HepG2 (cell line): ENCODE results near the gene ZNF616. TPM values are rescaled to one million over a fixed set of nuclear protein-coding genes. Genes with fewer than 3 reads are reported as not detected.
A peak's percentile ranks its signal among the peaks of the same experiment; 100 is the strongest.

Experiments used
- FOSL1 ChIP-seq: sonication (generic); formaldehyde crosslinking; IDR thresholded peaks from 2 replicates; pipeline ENCODE4 v1.9.0; 2021; ENCODE audit warnings: missing genetic modification reagents, borderline replicate concordance
- JUND ChIP-seq: sonication (generic); formaldehyde crosslinking; IDR thresholded peaks from 2 replicates; pipeline ENCODE4 v1.8.0; 2022; ENCODE audit warnings: mild to moderate bottlenecking, missing genetic modification reagents
- MTF2 ChIP-seq: sonication (generic); formaldehyde crosslinking; IDR thresholded peaks from 2 replicates; pipeline ENCODE4 v1.5.0; 2020; ENCODE audit warnings: missing genetic modification reagents, borderline replicate concordance
- NBN ChIP-seq: fragments of 450-650 bp; conservative IDR thresholded peaks from 2 replicates; pipeline ENCODE4 v1.6.1; 2017
- NFKB2 ChIP-seq: sonication (generic); formaldehyde crosslinking; IDR thresholded peaks from 2 replicates; pipeline ENCODE4 v1.4.0; 2020; ENCODE audit warnings: missing genetic modification reagents, borderline replicate concordance
- NPAS2 ChIP-seq: sonication (generic); formaldehyde crosslinking; IDR thresholded peaks from 2 replicates; pipeline ENCODE4 v1.8.0; 2022; ENCODE audit warnings: mild to moderate bottlenecking, missing genetic modification reagents, borderline replicate concordance
- SAFB2 ChIP-seq: sonication (generic); formaldehyde crosslinking; IDR thresholded peaks from 2 replicates; pipeline ENCODE4 v1.5.1; 2020; ENCODE audit warnings: missing genetic modification reagents, low read depth, mild to moderate bottlenecking, borderline replicate concordance
- SALL2 ChIP-seq: sonication (generic); formaldehyde crosslinking; IDR thresholded peaks from 2 replicates; pipeline ENCODE4 v1.8.1; 2023; ENCODE audit warnings: mild to moderate bottlenecking, missing genetic modification reagents, inconsistent platforms
- SNAI1 ChIP-seq: sonication (generic); formaldehyde crosslinking; IDR thresholded peaks from 2 replicates; pipeline ENCODE4 v1.5.0; 2020; ENCODE audit warnings: mild to moderate bottlenecking, missing genetic modification reagents, borderline replicate concordance
- TGIF2 ChIP-seq: IDR thresholded peaks from 2 replicates; pipeline ENCODE4 v1.6.1; 2016; ENCODE audit warnings: control low read depth, missing compliant biosample characterization
- ZNF296 ChIP-seq: sonication (generic); formaldehyde crosslinking; conservative IDR thresholded peaks from 2 replicates; pipeline ENCODE4 v1.5.0; 2020; ENCODE audit warnings: mild to moderate bottlenecking, missing genetic modification reagents
- polyA plus RNA-seq, 8 experiments: library from polyadenylated mRNA; depleted of rRNA in 3 of 8; stranded (reverse) in 7 of 8; unstranded in 1 of 8; fragments of >200 nt; fragmentation: Illumina TruSeq in 4 of 8; extraction: Trizol in 4 of 8; gene quantifications; 2 replicates each; pipeline versions ENCODE4 v1.2.1 to v1.2.3, GENCODE V29; 2011 to 2016; ENCODE audit warnings: low read depth in 4 of 8, missing spikeins in 1 of 8, mixed read lengths in 1 of 8; ENCODE audit not compliant: insufficient read depth in 1 of 8
- total RNA-seq, 5 experiments: library from RNA; depleted of rRNA; stranded (reverse); fragments of >200 nt; fragmentation: Illumina TruSeq; extraction: Trizol; gene quantifications; 2 replicates each; pipeline ENCODE4 v1.2.3, GENCODE V29; 2016; ENCODE audit warnings: low read depth in 1 of 5
- TF ChIP-seq, protein P1 (sequence below): sonication (generic); formaldehyde crosslinking; IDR thresholded peaks from 2 replicates; pipeline ENCODE4 v1.5.1; 2020; ENCODE audit warnings: mild to moderate bottlenecking, missing genetic modification reagents, borderline replicate concordance
- TF ChIP-seq, protein P2 (sequence below): IDR thresholded peaks from 2 replicates; pipeline ENCODE4 v1.6.1; 2016
- TF ChIP-seq, protein P3 (sequence below): sonication (generic); formaldehyde crosslinking; IDR thresholded peaks from 2 replicates; pipeline ENCODE4 v1.5.1; 2020; ENCODE audit warnings: missing genetic modification reagents, mild to moderate bottlenecking, borderline replicate concordance
- TF ChIP-seq, protein P4 (sequence below): sonication (generic); formaldehyde crosslinking; IDR thresholded peaks from 2 replicates; pipeline ENCODE4 v1.4.0; 2020; ENCODE audit warnings: mild to moderate bottlenecking, missing genetic modification reagents
- TF ChIP-seq, protein P5 (sequence below): sonication (generic); formaldehyde crosslinking; IDR thresholded peaks from 2 replicates; pipeline ENCODE4 v1.9.0; 2021; ENCODE audit warnings: missing genetic modification reagents, borderline replicate concordance
- TF ChIP-seq, protein P6 (sequence below): IDR thresholded peaks from 2 replicates; pipeline ENCODE4 v1.6.1; 2016; ENCODE audit warnings: low read depth

Gene ZNF616
- total and polyA plus RNA-seq, 2 of the 13 experiments (the other 11 are each of a cell fraction or from before 2014, with no cell fraction given) = 2.2 to 10.4 TPM

DNA sequence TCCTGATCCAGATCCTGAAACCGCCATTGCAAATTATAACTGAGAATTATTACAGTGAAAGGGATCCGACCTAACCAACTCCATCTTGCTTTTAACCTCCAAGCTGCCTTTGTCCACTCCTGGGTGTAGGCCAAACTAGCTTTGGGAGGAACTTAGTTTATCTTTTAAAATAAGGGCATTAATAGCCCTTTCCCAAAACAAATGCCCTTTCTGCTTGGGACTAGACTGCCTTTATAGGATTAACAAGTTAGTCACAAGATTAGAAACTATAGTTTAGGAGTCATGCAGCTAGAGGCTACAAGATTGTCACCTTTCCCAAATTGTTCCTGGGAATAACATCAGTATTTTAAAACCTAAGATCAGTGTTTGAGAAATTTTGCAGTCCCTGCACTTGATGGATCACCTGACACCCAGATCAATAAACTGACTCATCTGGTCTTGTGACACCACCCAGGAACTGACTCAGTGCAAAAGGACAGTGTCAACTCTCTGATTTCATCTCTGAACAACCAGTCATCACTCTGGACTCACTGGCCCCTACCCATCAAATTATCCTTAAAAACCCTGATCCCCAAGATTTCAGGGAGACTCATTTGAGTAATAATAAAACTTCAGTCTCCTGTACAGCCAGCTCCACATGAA lies 40.1 kb downstream of the ZNF616 start (continued):
- TF ChIP-seq, protein P1, sequence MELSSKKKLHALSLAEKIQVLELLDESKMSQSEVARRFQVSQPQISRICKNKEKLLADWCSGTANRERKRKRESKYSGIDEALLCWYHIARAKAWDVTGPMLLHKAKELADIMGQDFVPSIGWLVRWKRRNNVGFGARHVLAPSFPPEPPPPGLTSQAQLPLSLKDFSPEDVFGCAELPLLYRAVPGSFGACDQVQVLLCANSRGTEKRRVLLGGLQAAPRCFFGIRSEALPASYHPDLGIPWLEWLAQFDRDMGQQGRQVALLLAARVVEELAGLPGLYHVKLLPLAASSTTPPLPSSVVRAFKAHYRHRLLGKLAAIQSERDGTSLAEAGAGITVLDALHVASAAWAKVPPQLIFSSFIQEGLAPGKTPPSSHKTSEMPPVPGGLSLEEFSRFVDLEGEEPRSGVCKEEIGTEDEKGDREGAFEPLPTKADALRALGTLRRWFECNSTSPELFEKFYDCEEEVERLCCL = no peak
- TF ChIP-seq, protein P2, sequence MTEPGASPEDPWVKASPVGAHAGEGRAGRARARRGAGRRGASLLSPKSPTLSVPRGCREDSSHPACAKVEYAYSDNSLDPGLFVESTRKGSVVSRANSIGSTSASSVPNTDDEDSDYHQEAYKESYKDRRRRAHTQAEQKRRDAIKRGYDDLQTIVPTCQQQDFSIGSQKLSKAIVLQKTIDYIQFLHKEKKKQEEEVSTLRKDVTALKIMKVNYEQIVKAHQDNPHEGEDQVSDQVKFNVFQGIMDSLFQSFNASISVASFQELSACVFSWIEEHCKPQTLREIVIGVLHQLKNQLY (CRISPR knock-in tag) = no peak
- peak; percentile 87 for TF ChIP-seq JUND
- TF ChIP-seq ZNF296 = no peak
- TF ChIP-seq SAFB2 (CRISPR knock-in tag) = no peak
- TF ChIP-seq, protein P3, sequence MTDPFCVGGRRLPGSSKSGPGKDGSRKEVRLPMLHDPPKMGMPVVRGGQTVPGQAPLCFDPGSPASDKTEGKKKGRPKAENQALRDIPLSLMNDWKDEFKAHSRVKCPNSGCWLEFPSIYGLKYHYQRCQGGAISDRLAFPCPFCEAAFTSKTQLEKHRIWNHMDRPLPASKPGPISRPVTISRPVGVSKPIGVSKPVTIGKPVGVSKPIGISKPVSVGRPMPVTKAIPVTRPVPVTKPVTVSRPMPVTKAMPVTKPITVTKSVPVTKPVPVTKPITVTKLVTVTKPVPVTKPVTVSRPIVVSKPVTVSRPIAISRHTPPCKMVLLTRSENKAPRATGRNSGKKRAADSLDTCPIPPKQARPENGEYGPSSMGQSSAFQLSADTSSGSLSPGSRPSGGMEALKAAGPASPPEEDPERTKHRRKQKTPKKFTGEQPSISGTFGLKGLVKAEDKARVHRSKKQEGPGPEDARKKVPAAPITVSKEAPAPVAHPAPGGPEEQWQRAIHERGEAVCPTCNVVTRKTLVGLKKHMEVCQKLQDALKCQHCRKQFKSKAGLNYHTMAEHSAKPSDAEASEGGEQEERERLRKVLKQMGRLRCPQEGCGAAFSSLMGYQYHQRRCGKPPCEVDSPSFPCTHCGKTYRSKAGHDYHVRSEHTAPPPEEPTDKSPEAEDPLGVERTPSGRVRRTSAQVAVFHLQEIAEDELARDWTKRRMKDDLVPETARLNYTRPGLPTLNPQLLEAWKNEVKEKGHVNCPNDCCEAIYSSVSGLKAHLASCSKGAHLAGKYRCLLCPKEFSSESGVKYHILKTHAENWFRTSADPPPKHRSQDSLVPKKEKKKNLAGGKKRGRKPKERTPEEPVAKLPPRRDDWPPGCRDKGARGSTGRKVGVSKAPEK (CRISPR knock-in tag) = no peak
- peak; percentile 95 for TF ChIP-seq FOSL1
- no peak for TF ChIP-seq MTF2 (CRISPR knock-in tag)
- TF ChIP-seq, protein P4, sequence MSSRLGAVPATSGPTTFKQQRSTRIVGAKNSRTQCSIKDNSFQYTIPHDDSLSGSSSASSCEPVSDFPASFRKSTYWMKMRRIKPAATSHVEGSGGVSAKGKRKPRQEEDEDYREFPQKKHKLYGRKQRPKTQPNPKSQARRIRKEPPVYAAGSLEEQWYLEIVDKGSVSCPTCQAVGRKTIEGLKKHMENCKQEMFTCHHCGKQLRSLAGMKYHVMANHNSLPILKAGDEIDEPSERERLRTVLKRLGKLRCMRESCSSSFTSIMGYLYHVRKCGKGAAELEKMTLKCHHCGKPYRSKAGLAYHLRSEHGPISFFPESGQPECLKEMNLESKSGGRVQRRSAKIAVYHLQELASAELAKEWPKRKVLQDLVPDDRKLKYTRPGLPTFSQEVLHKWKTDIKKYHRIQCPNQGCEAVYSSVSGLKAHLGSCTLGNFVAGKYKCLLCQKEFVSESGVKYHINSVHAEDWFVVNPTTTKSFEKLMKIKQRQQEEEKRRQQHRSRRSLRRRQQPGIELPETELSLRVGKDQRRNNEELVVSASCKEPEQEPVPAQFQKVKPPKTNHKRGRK (CRISPR knock-in tag) = no peak
- no peak for TF ChIP-seq NBN
- TF ChIP-seq, protein P5, sequence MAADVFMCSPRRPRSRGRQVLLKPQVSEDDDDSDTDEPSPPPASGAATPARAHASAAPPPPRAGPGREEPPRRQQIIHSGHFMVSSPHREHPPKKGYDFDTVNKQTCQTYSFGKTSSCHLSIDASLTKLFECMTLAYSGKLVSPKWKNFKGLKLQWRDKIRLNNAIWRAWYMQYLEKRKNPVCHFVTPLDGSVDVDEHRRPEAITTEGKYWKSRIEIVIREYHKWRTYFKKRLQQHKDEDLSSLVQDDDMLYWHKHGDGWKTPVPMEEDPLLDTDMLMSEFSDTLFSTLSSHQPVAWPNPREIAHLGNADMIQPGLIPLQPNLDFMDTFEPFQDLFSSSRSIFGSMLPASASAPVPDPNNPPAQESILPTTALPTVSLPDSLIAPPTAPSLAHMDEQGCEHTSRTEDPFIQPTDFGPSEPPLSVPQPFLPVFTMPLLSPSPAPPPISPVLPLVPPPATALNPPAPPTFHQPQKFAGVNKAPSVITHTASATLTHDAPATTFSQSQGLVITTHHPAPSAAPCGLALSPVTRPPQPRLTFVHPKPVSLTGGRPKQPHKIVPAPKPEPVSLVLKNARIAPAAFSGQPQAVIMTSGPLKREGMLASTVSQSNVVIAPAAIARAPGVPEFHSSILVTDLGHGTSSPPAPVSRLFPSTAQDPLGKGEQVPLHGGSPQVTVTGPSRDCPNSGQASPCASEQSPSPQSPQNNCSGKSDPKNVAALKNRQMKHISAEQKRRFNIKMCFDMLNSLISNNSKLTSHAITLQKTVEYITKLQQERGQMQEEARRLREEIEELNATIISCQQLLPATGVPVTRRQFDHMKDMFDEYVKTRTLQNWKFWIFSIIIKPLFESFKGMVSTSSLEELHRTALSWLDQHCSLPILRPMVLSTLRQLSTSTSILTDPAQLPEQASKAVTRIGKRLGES = no peak
- TF ChIP-seq NPAS2 (CRISPR knock-in tag) = no peak
- no peak for TF ChIP-seq SALL2 (CRISPR knock-in tag)
- no peak for TF ChIP-seq SNAI1 (CRISPR knock-in tag)
- TF ChIP-seq NFKB2 (CRISPR knock-in tag) = no peak
- TF ChIP-seq, protein P6, sequence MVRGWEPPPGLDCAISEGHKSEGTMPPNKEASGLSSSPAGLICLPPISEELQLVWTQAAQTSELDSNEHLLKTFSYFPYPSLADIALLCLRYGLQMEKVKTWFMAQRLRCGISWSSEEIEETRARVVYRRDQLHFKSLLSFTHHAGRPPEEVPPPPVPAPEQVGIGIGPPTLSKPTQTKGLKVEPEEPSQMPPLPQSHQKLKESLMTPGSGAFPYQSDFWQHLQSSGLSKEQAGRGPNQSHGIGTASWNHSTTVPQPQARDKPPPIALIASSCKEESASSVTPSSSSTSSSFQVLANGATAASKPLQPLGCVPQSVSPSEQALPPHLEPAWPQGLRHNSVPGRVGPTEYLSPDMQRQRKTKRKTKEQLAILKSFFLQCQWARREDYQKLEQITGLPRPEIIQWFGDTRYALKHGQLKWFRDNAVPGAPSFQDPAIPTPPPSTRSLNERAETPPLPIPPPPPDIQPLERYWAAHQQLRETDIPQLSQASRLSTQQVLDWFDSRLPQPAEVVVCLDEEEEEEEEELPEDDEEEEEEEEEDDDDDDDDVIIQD (CRISPR knock-in tag) = peak; percentile 65; the same call in 1 of the 2 replicates
- no peak for TF ChIP-seq TGIF2 (CRISPR knock-in tag)
